Trophoblast cell (in vitro differentiated cells and primary cell): ENCODE data around the gene MMP15.

Experiments used
- DNase-seq, 2 donors: peaks; one replicate each; pipeline ENCODE4 v3.0.0-alpha.2; 2016
- H2AFZ ChIP-seq: 2 replicates; pipeline ENCODE4 v1.6.1; 2013; ENCODE audit warnings: low read length, moderate library complexity, mild to moderate bottlenecking; ENCODE audit not compliant: insufficient read depth, poor library complexity
- H2AK5ac ChIP-seq: 2 replicates; pipeline ENCODE4 v1.6.1; 2013; ENCODE audit warnings: mild to moderate bottlenecking, low read length
- H2BK120ac ChIP-seq: 2 replicates; pipeline ENCODE4 v1.6.1; 2013; ENCODE audit warnings: low read length, mild to moderate bottlenecking, moderate library complexity; ENCODE audit not compliant: insufficient read depth, poor library complexity
- H2BK12ac ChIP-seq: 2 replicates; pipeline ENCODE4 v1.6.1; 2013; ENCODE audit warnings: mild to moderate bottlenecking, low read length, moderate library complexity
- H2BK5ac ChIP-seq: 2 replicates; pipeline ENCODE4 v1.6.1; 2013; ENCODE audit warnings: low read length, low read depth, moderate library complexity, mild to moderate bottlenecking; ENCODE audit not compliant: poor library complexity
- H3K14ac ChIP-seq: 2 replicates; pipeline ENCODE4 v1.6.1; 2013; ENCODE audit warnings: mild to moderate bottlenecking, low read length
- H3K18ac ChIP-seq: 2 replicates; pipeline ENCODE4 v1.6.1; 2013; ENCODE audit warnings: mild to moderate bottlenecking, low read length
- H3K23ac ChIP-seq: 2 replicates; pipeline ENCODE4 v1.6.1; 2013; ENCODE audit warnings: low read length
- H3K27ac ChIP-seq: 2 replicates; pipeline ENCODE4 v1.5.1; 2013; ENCODE audit warnings: low read depth, mild to moderate bottlenecking, inconsistent platforms, low read length, moderate library complexity
- H3K27me3 ChIP-seq: 2 replicates; pipeline ENCODE4 v1.6.1; 2013; ENCODE audit warnings: inconsistent platforms, mild to moderate bottlenecking, low read length, moderate library complexity; ENCODE audit not compliant: insufficient read depth
- H3K36me3 ChIP-seq, 2 experiments: 1 replicate in 1 of 2; 2 replicates in 1 of 2; pipeline ENCODE4 v1.6.1; 2013; ENCODE audit warnings: low read length in 2 of 2, mild to moderate bottlenecking in 2 of 2, moderate library complexity in 1 of 2; ENCODE audit not compliant: insufficient read depth in 2 of 2, control insufficient read depth in 1 of 2
- H3K4ac ChIP-seq: 2 replicates; pipeline ENCODE4 v1.6.1; 2013; ENCODE audit warnings: low read depth, mild to moderate bottlenecking, low read length, moderate library complexity
- H3K4me1 ChIP-seq, 2 experiments: 1 replicate in 1 of 2; 2 replicates in 1 of 2; pipeline ENCODE4 v1.6.1; 2013; ENCODE audit warnings: low read length in 2 of 2, mild to moderate bottlenecking in 2 of 2, moderate library complexity in 1 of 2; ENCODE audit not compliant: insufficient read depth in 2 of 2, control insufficient read depth in 1 of 2
- H3K4me2 ChIP-seq: 2 replicates; pipeline ENCODE4 v1.6.1; 2013; ENCODE audit warnings: inconsistent platforms, mild to moderate bottlenecking, low read length, moderate library complexity
- H3K4me3 ChIP-seq: 2 replicates; pipeline ENCODE4 v1.5.1; 2013; ENCODE audit warnings: mild to moderate bottlenecking, low read depth, low read length, inconsistent platforms
- H3K79me1 ChIP-seq: one replicate; pipeline ENCODE4 v1.6.1; 2013; ENCODE audit warnings: low read length
- H3K79me2 ChIP-seq: 2 replicates; pipeline ENCODE4 v1.6.1; 2013; ENCODE audit warnings: low read length, mild to moderate bottlenecking; ENCODE audit not compliant: control insufficient read depth, insufficient read depth, poor library complexity
- H3K9ac ChIP-seq: 2 replicates; pipeline ENCODE4 v1.6.1; 2013; ENCODE audit warnings: mild to moderate bottlenecking, low read length
- H3K9me3 ChIP-seq: 2 replicates; pipeline ENCODE4 v1.6.1; 2013; ENCODE audit warnings: low read depth, mild to moderate bottlenecking, control low read depth, inconsistent platforms, low read length; ENCODE audit not compliant: insufficient read depth
- H4K12ac ChIP-seq: 2 replicates; pipeline ENCODE4 v1.6.1; 2013; ENCODE audit warnings: low read depth, mild to moderate bottlenecking, low read length, moderate library complexity
- H4K8ac ChIP-seq: 2 replicates; pipeline ENCODE4 v1.6.1; 2013; ENCODE audit warnings: low read depth, mild to moderate bottlenecking, low read length, moderate library complexity
- H4K91ac ChIP-seq: one replicate; pipeline ENCODE4 v1.6.1; 2013; ENCODE audit warnings: low read depth, mild to moderate bottlenecking, low read length, moderate library complexity
- WGBS: extraction: QIAGEN DNeasy Blood & Tissue Kit; methylation state at CpG from one replicate; pipeline ENCODE4 v1.1.7; 2013; ENCODE audit warnings: missing lambda C conversion rate; ENCODE audit not compliant: insufficient read length, insufficient coverage; ENCODE audit errors: extremely low coverage; 5-methylcytosine and 5-hydroxymethylcytosine counted together

Gene MMP15

GRCh38 chr16:58024486-58025350 lies 836 bp upstream of the MMP15 start:
- DNase-seq = peak; percentile 91 to 94
- Histone ChIP-seq H2BK120ac (peak overlapping the region; percentile 82), H2BK12ac (peak overlapping the region; percentile 15), H3K23ac (no peak overlapping the region), H3K14ac (peak overlapping the region; percentile 45), H3K4ac (peak overlapping the region; percentile 77), H4K12ac (peak overlapping the region; percentile 27), H2AFZ (peak overlapping the region; percentile 73), H3K27ac (peak overlapping the region; percentile 15), H3K4me1 (peaks cover 24 to 34% of the 10 kb centered on the region in 2 experiments), H3K4me2 (peak overlapping the region; percentile 67), H3K79me1 (peaks cover 19% of the 10 kb centered on the region), H2AK5ac (peak overlapping the region; percentile 43), H3K36me3 (no peaks in the 10 kb centered on the region), H3K79me2 (peaks cover 7% of the 10 kb centered on the region), H2BK5ac (peak overlapping the region; percentile 19), H3K18ac (peak overlapping the region; percentile 48), H3K9ac (peak overlapping the region; percentile 17), H3K9me3 (no peaks in the 10 kb centered on the region), H3K27me3 (no peaks in the 10 kb centered on the region), H4K91ac (peak overlapping the region; percentile 62), H3K4me3 (peak overlapping the region; percentile 58), H4K8ac (peak overlapping the region; percentile 79)
- WGBS = no CpG with 5 or more reads among the region's 57 CpGs

DNA sequence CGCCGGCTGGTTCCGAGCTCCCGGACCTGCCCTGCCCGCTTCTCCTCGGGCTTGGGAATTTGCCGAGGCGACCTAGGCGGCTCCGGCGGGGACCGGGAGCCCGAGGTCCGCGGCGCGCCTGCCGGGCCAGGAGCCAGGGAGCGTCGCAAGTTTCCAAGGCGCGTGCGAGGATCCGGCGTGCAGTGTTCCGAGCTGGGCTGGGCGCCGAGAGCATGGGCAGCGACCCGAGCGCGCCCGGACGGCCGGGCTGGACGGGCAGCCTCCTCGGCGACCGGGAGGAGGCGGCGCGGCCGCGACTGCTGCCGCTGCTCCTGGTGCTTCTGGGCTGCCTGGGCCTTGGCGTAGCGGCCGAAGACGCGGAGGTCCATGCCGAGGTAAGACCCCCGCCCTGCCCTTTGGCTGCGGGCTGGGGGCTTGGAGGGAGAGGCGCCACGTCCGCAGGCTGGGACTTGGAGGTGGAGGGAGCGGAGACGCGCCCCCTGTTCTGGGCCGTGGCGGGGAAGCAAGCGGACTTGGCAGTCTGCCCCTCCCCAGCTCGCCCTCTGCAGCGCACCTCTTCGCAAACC lies 668 bp downstream of the MMP15 start:
- Histone ChIP-seq H3K79me1 (peaks cover 19% of the 10 kb centered on the region), H3K4ac (peak overlapping the region; percentile 38), H2AK5ac (no peak overlapping the region), H2BK120ac (peak overlapping the region; percentile 37), H4K12ac (no peak overlapping the region), H3K27me3 (no peaks in the 10 kb centered on the region), H3K18ac (peak overlapping the region; percentile 52), H2BK5ac (peak overlapping the region; percentile 10), H2BK12ac (peak overlapping the region; percentile 17), H2AFZ (peak overlapping the region; percentile 66), H3K79me2 (peaks cover 7% of the 10 kb centered on the region), H3K14ac (peak overlapping the region; percentile 30), H3K27ac (no peak overlapping the region), H3K9me3 (no peaks in the 10 kb centered on the region), H3K4me3 (peak overlapping the region; percentile 77), H4K91ac (peak overlapping the region; percentile 45), H3K4me1 (peaks cover 26 to 37% of the 10 kb centered on the region in 2 experiments), H3K9ac (peak overlapping the region; percentile 0), H3K4me2 (peak overlapping the region; percentile 67), H4K8ac (peak overlapping the region; percentile 12), H3K23ac (no peak overlapping the region), H3K36me3 (no peaks in the 10 kb centered on the region)
- DNase-seq = peak; percentile 44 to 61
- no CpG with 5 or more reads among the region's 65 CpGs for WGBS

- H3K27ac ChIP-seq = no peak overlapping the region
- H3K14ac ChIP-seq = peak overlapping the region; percentile 6
- WGBS = no CpG with 5 or more reads among the region's 38 CpGs
These were observed 1.2 kb downstream of the MMP15 start for GRCh38 chr16:58026705-58027160.

DNA sequence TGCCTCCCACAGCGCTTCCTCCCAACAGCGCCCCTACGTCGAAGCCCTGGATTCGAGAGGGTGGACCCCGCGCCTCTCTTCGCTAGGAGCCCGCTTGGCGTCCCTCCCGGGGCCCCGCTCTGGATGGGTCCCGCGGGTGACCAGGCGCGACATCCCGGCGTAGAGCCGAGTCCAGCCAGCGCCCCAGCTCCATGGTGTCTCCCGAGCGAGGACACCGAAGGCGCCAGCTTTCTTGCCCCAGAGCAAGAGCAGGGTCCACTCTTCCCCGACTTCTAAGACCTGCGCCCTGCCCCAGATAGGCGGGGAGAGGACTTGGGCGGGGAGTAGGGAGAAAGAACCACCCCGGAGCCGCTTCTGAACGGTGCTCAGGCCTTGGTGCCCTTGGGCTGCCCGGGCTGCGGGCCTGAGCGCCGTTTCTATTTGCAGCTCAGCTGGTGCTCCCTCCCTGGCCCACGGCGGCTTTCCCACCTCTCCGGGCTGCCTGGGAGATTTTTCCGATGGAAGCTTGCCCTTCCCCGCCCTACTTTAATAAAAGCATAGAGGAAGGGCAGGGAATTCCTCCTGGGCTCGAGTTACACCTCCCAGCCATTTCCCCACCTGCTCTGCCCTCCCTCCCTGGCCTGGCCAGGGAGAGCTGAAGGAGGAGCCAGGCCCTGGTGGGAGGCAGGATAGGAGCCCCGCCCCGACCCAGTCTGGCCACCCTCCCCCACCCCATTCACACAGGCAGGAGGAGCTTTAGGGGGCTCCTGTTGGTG lies 1.8 kb downstream of the MMP15 start:
- H3K27me3 ChIP-seq = no peaks in the 10 kb centered on the region

More at GRCh38 chr16:58026705-58027160, 1.2 kb downstream of the MMP15 start:
- no peaks in the 10 kb centered on the region for H3K27me3 ChIP-seq
- H4K12ac ChIP-seq = no peak overlapping the region
- no peak overlapping the region for H3K9ac ChIP-seq
- H3K9me3 ChIP-seq = no peaks in the 10 kb centered on the region
- H3K23ac ChIP-seq = no peak overlapping the region
- peak overlapping the region; percentile 68 for H4K91ac ChIP-seq
- H3K18ac ChIP-seq = peak overlapping the region; percentile 52
- H2BK5ac ChIP-seq = no peak overlapping the region
- H2BK12ac ChIP-seq = no peak overlapping the region
- no peak overlapping the region for H4K8ac ChIP-seq
- H3K4me3 ChIP-seq = peak overlapping the region; percentile 77
- H3K4ac ChIP-seq = no peak overlapping the region
- peak overlapping the region; percentile 66 for H2AFZ ChIP-seq
- no peaks in the 10 kb centered on the region for H3K36me3 ChIP-seq
- no peak overlapping the region for H2BK120ac ChIP-seq
- no peak overlapping the region for H2AK5ac ChIP-seq
- peaks cover 7% of the 10 kb centered on the region for H3K79me2 ChIP-seq
- H3K4me1 ChIP-seq = peaks cover 30 to 39% of the 10 kb centered on the region in 2 experiments
- peak overlapping the region; percentile 67 for H3K4me2 ChIP-seq
- peaks cover 19% of the 10 kb centered on the region for H3K79me1 ChIP-seq
- no peak for DNase-seq

More for the DNA sequence above, 1.8 kb downstream of the MMP15 start:
- Histone ChIP-seq H3K27ac (no peak overlapping the region), H3K18ac (peak overlapping the region; percentile 38), H2BK12ac (no peak overlapping the region), H3K4me3 (peak overlapping the region; percentile 77), H3K36me3 (no peaks in the 10 kb centered on the region), H3K14ac (peak overlapping the region; percentile 6), H3K9me3 (no peaks in the 10 kb centered on the region), H2AK5ac (no peak overlapping the region), H3K79me1 (peaks cover 19% of the 10 kb centered on the region), H3K9ac (no peak overlapping the region), H4K91ac (peak overlapping the region; percentile 68), H4K12ac (no peak overlapping the region), H3K23ac (no peak overlapping the region), H2AFZ (peak overlapping the region; percentile 10), H3K79me2 (peaks cover 7% of the 10 kb centered on the region), H4K8ac (peak overlapping the region; percentile 36), H3K4me1 (peaks cover 35 to 39% of the 10 kb centered on the region in 2 experiments), H2BK5ac (no peak overlapping the region), H3K4ac (peak overlapping the region; percentile 12), H2BK120ac (peak overlapping the region; percentile 27), H3K4me2 (peak overlapping the region; percentile 67)
- DNase-seq = peak; percentile 52 to 68
- no CpG with 5 or more reads among the region's 43 CpGs for WGBS
